Activated T-cell treated with anti-CD3 and anti-CD28 coated beads, Interleukin-2, amount 50 U/mL, for 72 hours (primary cell): ENCODE results near the gene TMEM62. TPM values are rescaled to one million over a fixed set of nuclear protein-coding genes. Genes with fewer than 3 reads are reported as not detected.
A peak's percentile ranks its signal among the peaks of the same experiment; 100 is the strongest.

Experiments used
- ATAC-seq, 2 donors: fragments of 150-1000 bp; cut with Tn5 transposase; replicated peaks in 1 of 2; 2 replicates each; pipeline ENCODE4 v1.10.0; 2021; ENCODE audit warnings: moderate library complexity in 2 of 2, mild to moderate bottlenecking in 1 of 2
- DNase-seq, 2 donors: peaks; one replicate each; pipeline ENCODE4 v3.0.0; 2021 to 2022; ENCODE audit warnings: mixed read lengths in 1 of 2
- H3K27ac Mint-ChIP-seq: one replicate; pipeline ENCODE4 v1.8.0; 2022; ENCODE audit warnings: mild to moderate bottlenecking, moderate library complexity, mixed read lengths
- H3K27me3 Mint-ChIP-seq: one replicate; pipeline ENCODE4 v1.8.0; 2022; ENCODE audit warnings: low read depth, mixed read lengths
- H3K36me3 Mint-ChIP-seq, 2 donors: one replicate each; pipeline ENCODE4 v1.8.0; 2022; ENCODE audit warnings: mixed read lengths in 2 of 2, mild to moderate bottlenecking in 1 of 2; ENCODE audit not compliant: insufficient read depth in 2 of 2
- H3K4me1 Mint-ChIP-seq: one replicate; pipeline ENCODE4 v1.8.0; 2022; ENCODE audit warnings: low read depth, mixed read lengths
- H3K4me3 Mint-ChIP-seq, 2 donors: one replicate each; pipeline ENCODE4 v1.8.0; 2022; ENCODE audit warnings: mild to moderate bottlenecking in 2 of 2, mixed read lengths in 2 of 2, moderate library complexity in 2 of 2
- H3K9me3 Mint-ChIP-seq, 2 donors: one replicate each; pipeline ENCODE4 v1.8.0; 2022; ENCODE audit warnings: mixed read lengths in 2 of 2
- total RNA-seq, 2 donors: library from RNA; stranded (reverse); gene quantifications; one replicate each; pipeline ENCODE4 v1.2.3, GENCODE V29; 2022

Gene TMEM62
- total RNA-seq, 2 donors from 2014 or later, result 17.1 to 19.2 TPM

- DNase-seq (no peak), ATAC-seq (no peak)
- peaks cover 4% of the 10 kb centered on the region for H3K27me3 Mint-ChIP-seq
- peaks cover 20 to 25% of the 10 kb centered on the region in 2 donors for H3K36me3 Mint-ChIP-seq
- no peak overlapping the region for H3K27ac Mint-ChIP-seq
- H3K9me3 Mint-ChIP-seq, result no peaks in the 10 kb centered on the region
- peaks cover 65% of the 10 kb centered on the region for H3K4me1 Mint-ChIP-seq
- H3K4me3 Mint-ChIP-seq, result peak overlapping the region; percentile 14 to 60
Observed at GRCh38 chr15:43103907-43104306, 29.5 kb upstream of the TMEM62 start.

- Mint-ChIP-seq H3K27ac (no peak overlapping the region), H3K27me3 (peaks cover 4% of the 10 kb centered on the region), H3K9me3 (no peaks in the 10 kb centered on the region), H3K4me3 (peak overlapping the region; percentile 56 to 68), H3K36me3 (peaks cover 20 to 25% of the 10 kb centered on the region in 2 donors), H3K4me1 (peaks cover 64% of the 10 kb centered on the region)
- DNase-seq (no peak), ATAC-seq (no peak)
Observed at GRCh38 chr15:43104426-43104825, 29.0 kb upstream of the TMEM62 start.

- Mint-ChIP-seq H3K4me1 (peaks cover 57% of the 10 kb centered on the region), H3K27me3 (peaks cover 4% of the 10 kb centered on the region), H3K9me3 (no peaks in the 10 kb centered on the region), H3K27ac (peak overlapping the region; percentile 100), H3K4me3 (peak overlapping the region; percentile 94 to 97), H3K36me3 (peaks cover 17 to 22% of the 10 kb centered on the region in 2 donors)
- ATAC-seq, result peak; percentile 47 to 58
- peak; percentile 19 to 25 for DNase-seq
Observed at GRCh38 chr15:43105077-43105736, 28.2 kb upstream of the TMEM62 start.

GRCh38 chr15:43105778-43106485 is 27.5 kb upstream of the TMEM62 start, which contains the start of gene UBR1:
UBR1 (minus strand) TSS chr15:43106038; CDS start chr15:43106022, 16 bp downstream.
- DNase-seq (peak; percentile 91 to 94), ATAC-seq (peak; percentile 93 to 94)
- Mint-ChIP-seq H3K36me3 (peaks cover 14 to 16% of the 10 kb centered on the region in 2 donors), H3K4me3 (peak within 1 kb of the TSS; percentile 94 to 97), H3K27ac (peak within 1 kb of the TSS; percentile 100), H3K9me3 (no peaks in the 10 kb centered on the region), H3K4me1 (peaks cover 49% of the 10 kb centered on the region), H3K27me3 (peaks cover 4% of the 10 kb centered on the region)

GRCh38 chr15:43106486-43106829 is 26.9 kb upstream of the TMEM62 start:
- Mint-ChIP-seq H3K4me1 (peaks cover 44% of the 10 kb centered on the region), H3K27me3 (peaks cover 4% of the 10 kb centered on the region), H3K4me3 (peak overlapping the region; percentile 94 to 97), H3K27ac (peak overlapping the region; percentile 100), H3K36me3 (peaks cover 12 to 13% of the 10 kb centered on the region in 2 donors), H3K9me3 (no peaks in the 10 kb centered on the region)
- DNase-seq (no peak), ATAC-seq (no peak)

GRCh38 chr15:43107751-43108150 is 25.6 kb upstream of the TMEM62 start:
- peaks cover 33% of the 10 kb centered on the region for H3K4me1 Mint-ChIP-seq
- ATAC-seq (no peak), DNase-seq (no peak)
- no peaks in the 10 kb centered on the region for H3K9me3 Mint-ChIP-seq
- H3K4me3 Mint-ChIP-seq, result no peak overlapping the region
- peaks cover 4% of the 10 kb centered on the region for H3K27me3 Mint-ChIP-seq
- peaks cover 6 to 8% of the 10 kb centered on the region in 2 donors for H3K36me3 Mint-ChIP-seq
- H3K27ac Mint-ChIP-seq, result no peak overlapping the region

GRCh38 chr15:43111354-43111753 is 22.0 kb upstream of the TMEM62 start:
- Mint-ChIP-seq H3K27me3 (peaks cover 4% of the 10 kb centered on the region), H3K27ac (no peak overlapping the region), H3K36me3 (no peaks in the 10 kb centered on the region), H3K4me3 (no peak overlapping the region), H3K4me1 (peaks cover 7% of the 10 kb centered on the region), H3K9me3 (no peaks in the 10 kb centered on the region)
- ATAC-seq (no peak), DNase-seq (no peak)

GRCh38 chr15:43118286-43118685 is 15.1 kb upstream of the TMEM62 start:
- Mint-ChIP-seq H3K36me3 (peaks cover 0 to under 1% of the 10 kb centered on the region in 2 donors), H3K4me3 (no peak overlapping the region), H3K4me1 (peaks cover 13% of the 10 kb centered on the region), H3K27ac (no peak overlapping the region), H3K9me3 (peaks cover under 1 to 2% of the 10 kb centered on the region in 2 donors), H3K27me3 (peaks cover 13% of the 10 kb centered on the region)
- no peak for DNase-seq
- no peak for ATAC-seq

- Mint-ChIP-seq H3K27ac (no peak overlapping the region), H3K27me3 (peaks cover 15% of the 10 kb centered on the region), H3K9me3 (peaks cover 1 to 2% of the 10 kb centered on the region in 2 donors), H3K4me3 (no peak overlapping the region), H3K36me3 (peaks cover 0 to 1% of the 10 kb centered on the region in 2 donors), H3K4me1 (peaks cover 18% of the 10 kb centered on the region)
- ATAC-seq (no peak), DNase-seq (no peak)
Observed at GRCh38 chr15:43118829-43119228, 14.6 kb upstream of the TMEM62 start.

GRCh38 chr15:43121863-43122262 is 11.5 kb upstream of the TMEM62 start:
- peak overlapping the region in 1 of 2 donors; percentile 96 for H3K4me3 Mint-ChIP-seq
- H3K9me3 Mint-ChIP-seq, result peaks cover 1 to 2% of the 10 kb centered on the region in 2 donors
- H3K36me3 Mint-ChIP-seq, result peaks cover 0 to 1% of the 10 kb centered on the region in 2 donors
- DNase-seq, result no peak
- ATAC-seq, result no peak
- H3K4me1 Mint-ChIP-seq, result peaks cover 22% of the 10 kb centered on the region
- peaks cover 24% of the 10 kb centered on the region for H3K27me3 Mint-ChIP-seq
- H3K27ac Mint-ChIP-seq, result no peak overlapping the region

- H3K36me3 Mint-ChIP-seq, result peaks cover 0 to 1% of the 10 kb centered on the region in 2 donors
- H3K9me3 Mint-ChIP-seq, result peaks cover 0 to 5% of the 10 kb centered on the region in 2 donors
- DNase-seq, result no peak
- peaks cover 15% of the 10 kb centered on the region for H3K27me3 Mint-ChIP-seq
- ATAC-seq, result no peak
- peaks cover 22% of the 10 kb centered on the region for H3K4me1 Mint-ChIP-seq
- no peak overlapping the region for H3K4me3 Mint-ChIP-seq
- no peak overlapping the region for H3K27ac Mint-ChIP-seq
Observed at GRCh38 chr15:43125100-43125661, 8.2 kb upstream of the TMEM62 start.

GRCh38 chr15:43126356-43126755 is 7.0 kb upstream of the TMEM62 start:
- H3K4me1 Mint-ChIP-seq, result peaks cover 22% of the 10 kb centered on the region
- peaks cover 0 to 1% of the 10 kb centered on the region in 2 donors for H3K36me3 Mint-ChIP-seq
- H3K27ac Mint-ChIP-seq, result no peak overlapping the region
- DNase-seq (no peak), ATAC-seq (no peak)
- H3K27me3 Mint-ChIP-seq, result peaks cover 15% of the 10 kb centered on the region
- H3K4me3 Mint-ChIP-seq, result no peak overlapping the region
- H3K9me3 Mint-ChIP-seq, result peaks cover 0 to 5% of the 10 kb centered on the region in 2 donors

GRCh38 chr15:43127752-43128151 is 5.6 kb upstream of the TMEM62 start:
- H3K4me3 Mint-ChIP-seq, result no peak overlapping the region
- H3K9me3 Mint-ChIP-seq, result peaks cover 0 to 5% of the 10 kb centered on the region in 2 donors
- H3K27ac Mint-ChIP-seq, result no peak overlapping the region

More at GRCh38 chr15:43127752-43128151, 5.6 kb upstream of the TMEM62 start:
- DNase-seq (no peak), ATAC-seq (no peak)
- H3K4me1 Mint-ChIP-seq, result peaks cover 15% of the 10 kb centered on the region
- peaks cover 21% of the 10 kb centered on the region for H3K27me3 Mint-ChIP-seq
- H3K36me3 Mint-ChIP-seq, result peaks cover 0 to 1% of the 10 kb centered on the region in 2 donors
